HEK293T (cell line): Measurements from ENCODE around the gene LGR6.

Experiments used
- CTCF ChIA-PET: fragments of 350-600 bp; formaldehyde crosslinking; extraction: SDS; loops from one replicate; lab custom pipeline; 2021; ENCODE audit warnings: antibody characterized with exemption, inconsistent platforms; lab: Yijun Ruan, JAX
- POLR2A ChIA-PET: fragments of 350-600 bp; formaldehyde crosslinking; extraction: SDS; loops from one replicate; lab custom pipeline; 2020; ENCODE audit warnings: antibody characterized with exemption, inconsistent platforms; lab: Yijun Ruan, JAX
- DNase-seq: peaks from one replicate; pipeline ENCODE4 v3.0.0; 2012; ENCODE audit warnings: mixed read lengths; ENCODE audit errors: extremely low spot score
- ARNT ChIP-seq: fragments of 450-650 bp; IDR thresholded peaks from 2 replicates; pipeline ENCODE4 v1.6.1; 2017; ENCODE audit warnings: mild to moderate bottlenecking
- BHLHE40 ChIP-seq: fragments of 450-650 bp; IDR thresholded peaks from 2 replicates; pipeline ENCODE4 v1.6.1; 2016; ENCODE audit warnings: mild to moderate bottlenecking, moderate library complexity, borderline replicate concordance
- CTBP1 ChIP-seq: fragments of 450-650 bp; IDR thresholded peaks from 2 replicates; pipeline ENCODE4 v1.6.1; 2016; ENCODE audit warnings: borderline replicate concordance
- ELF4 ChIP-seq: fragments of 450-650 bp; IDR thresholded peaks from 2 replicates; pipeline ENCODE4 v1.6.1; 2017; ENCODE audit warnings: antibody characterized with exemption
- FOXA1 ChIP-seq: fragments of 450-650 bp; IDR thresholded peaks from 2 replicates; pipeline ENCODE4 v1.6.1; 2016; ENCODE audit warnings: mild to moderate bottlenecking
- FOXK2 ChIP-seq: fragments of 450-650 bp; IDR thresholded peaks from 2 replicates; pipeline ENCODE4 v1.6.1; 2016; ENCODE audit warnings: mild to moderate bottlenecking
- FOXM1 ChIP-seq: fragments of 450-650 bp; IDR thresholded peaks from 2 replicates; pipeline ENCODE4 v1.6.1; 2017; ENCODE audit warnings: mild to moderate bottlenecking, borderline replicate concordance
- HDGF ChIP-seq: fragments of 450-650 bp; IDR thresholded peaks from 2 replicates; pipeline ENCODE4 v1.6.1; 2017; ENCODE audit warnings: antibody characterized with exemption, borderline replicate concordance
- L3MBTL2 ChIP-seq: fragments of 450-650 bp; conservative IDR thresholded peaks from 2 replicates; pipeline ENCODE4 v1.6.1; 2016; ENCODE audit warnings: mild to moderate bottlenecking
- LEF1 ChIP-seq: fragments of 450-650 bp; IDR thresholded peaks from 2 replicates; pipeline ENCODE4 v1.6.1; 2017; ENCODE audit warnings: mild to moderate bottlenecking, borderline replicate concordance
- NFRKB ChIP-seq: fragments of 450-650 bp; IDR thresholded peaks from 2 replicates; pipeline ENCODE4 v1.6.1; 2016; ENCODE audit warnings: mild to moderate bottlenecking, moderate library complexity
- SP1 ChIP-seq: fragments of 450-650 bp; IDR thresholded peaks from 2 replicates; pipeline ENCODE4 v1.6.1; 2017
- SUZ12 ChIP-seq: fragments of 450-650 bp; IDR thresholded peaks from 2 replicates; pipeline ENCODE4 v1.6.1; 2016; ENCODE audit warnings: mild to moderate bottlenecking
- TARDBP ChIP-seq: fragments of 450-650 bp; IDR thresholded peaks from 2 replicates; pipeline ENCODE4 v1.6.1; 2016
- ZNF384 ChIP-seq: fragments of 450-650 bp; IDR thresholded peaks from 2 replicates; pipeline ENCODE4 v1.6.1; 2016
- TF ChIP-seq, protein P1 (sequence below): fragments of 450-650 bp; IDR thresholded peaks from 2 replicates; pipeline ENCODE4 v1.6.1; 2016

Gene LGR6

GRCh38 chr1:202241376-202242079 lies 47.9 kb downstream of the LGR6 start:
- TF ChIP-seq ZNF384 (no peak), BHLHE40 (no peak), L3MBTL2 (no peak), LEF1 (no peak), TARDBP (no peak), CTBP1 (no peak), FOXK2 (no peak), SUZ12 (no peak), FOXM1 (no peak), ELF4 (no peak), ARNT (no peak), HDGF (no peak), FOXA1 (no peak)
- CTCF ChIA-PET, result no interaction called here
- POLR2A ChIA-PET, result no interaction called here
- DNase-seq, result no peak

- ChIA-PET POLR2A (no interaction called here), CTCF (no interaction called here)
Observed at GRCh38 chr1:202242080-202242419, 48.5 kb downstream of the LGR6 start.

DNA sequence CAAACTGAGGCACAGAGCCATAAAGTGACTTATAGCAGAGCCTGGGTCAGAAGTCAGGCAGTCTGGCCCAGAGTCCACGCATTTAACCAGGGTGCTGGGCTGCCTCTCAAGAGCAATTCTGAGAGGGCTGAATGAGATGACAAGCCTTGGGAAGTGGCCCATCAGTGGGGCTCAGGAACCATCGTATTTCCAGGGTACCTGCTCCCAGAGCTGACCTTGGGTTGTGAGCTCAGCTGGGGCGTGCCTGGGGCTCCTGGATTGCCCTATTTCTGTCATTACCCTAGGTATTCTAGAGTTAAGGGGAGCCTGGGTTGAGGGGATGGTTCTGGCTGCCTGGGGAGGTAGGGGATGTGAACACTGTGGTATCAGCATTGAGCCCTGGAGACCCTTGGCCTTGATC lies 49.4 kb downstream of the LGR6 start:
- CTCF ChIA-PET, result interaction anchor here (0.6 kb wide), 1 partner anchor 1121 kb away, joined by 3 read pairs; no protein-coding TSS in a partner anchor
- POLR2A ChIA-PET, result no interaction called here
- no peak for DNase-seq
- TF ChIP-seq NFRKB (no peak), ZNF384 (no peak), FOXK2 (no peak), FOXA1 (no peak), ARNT (no peak)
- TF ChIP-seq, protein P1, sequence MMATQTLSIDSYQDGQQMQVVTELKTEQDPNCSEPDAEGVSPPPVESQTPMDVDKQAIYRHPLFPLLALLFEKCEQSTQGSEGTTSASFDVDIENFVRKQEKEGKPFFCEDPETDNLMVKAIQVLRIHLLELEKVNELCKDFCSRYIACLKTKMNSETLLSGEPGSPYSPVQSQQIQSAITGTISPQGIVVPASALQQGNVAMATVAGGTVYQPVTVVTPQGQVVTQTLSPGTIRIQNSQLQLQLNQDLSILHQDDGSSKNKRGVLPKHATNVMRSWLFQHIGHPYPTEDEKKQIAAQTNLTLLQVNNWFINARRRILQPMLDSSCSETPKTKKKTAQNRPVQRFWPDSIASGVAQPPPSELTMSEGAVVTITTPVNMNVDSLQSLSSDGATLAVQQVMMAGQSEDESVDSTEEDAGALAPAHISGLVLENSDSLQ, result no peak

More at GRCh38 chr1:202242080-202242419, 48.5 kb downstream of the LGR6 start:
- TF ChIP-seq LEF1, result no peak
- no peak for TF ChIP-seq ZNF384
- no peak for TF ChIP-seq L3MBTL2
- TF ChIP-seq, protein P1, result no peak
- TF ChIP-seq SP1, result no peak
- TF ChIP-seq ELF4, result no peak
- TF ChIP-seq ARNT, result no peak
- no peak for TF ChIP-seq TARDBP
- no peak for TF ChIP-seq NFRKB
- no peak for TF ChIP-seq HDGF
- no peak for TF ChIP-seq FOXK2
- TF ChIP-seq FOXM1, result no peak
- no peak for TF ChIP-seq CTBP1
- no peak for TF ChIP-seq FOXA1
- no peak for TF ChIP-seq SUZ12
- no peak for TF ChIP-seq BHLHE40
- no peak for DNase-seq

DNA sequence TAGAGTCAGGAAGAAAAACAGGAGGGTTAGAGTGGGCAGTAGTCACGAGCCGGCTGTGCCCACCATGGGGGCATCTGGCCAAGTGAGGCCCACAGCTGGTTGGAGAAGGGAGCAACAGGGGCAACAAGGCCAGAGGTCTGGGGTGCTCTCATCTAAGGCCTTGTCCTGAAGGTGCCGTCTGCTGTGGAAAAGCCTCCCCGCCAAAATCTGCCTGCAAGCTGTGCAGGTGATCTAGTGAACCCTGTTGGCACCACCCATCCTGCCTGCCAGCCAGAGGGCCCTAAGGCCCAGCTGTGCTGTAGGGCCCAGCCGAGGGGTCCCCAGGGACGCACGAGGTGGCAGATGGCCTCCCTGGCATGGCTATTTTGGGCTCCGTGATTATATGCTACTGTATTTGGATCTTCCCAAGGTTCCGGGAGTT lies 51.3 kb downstream of the LGR6 start:
- POLR2A ChIA-PET, result no interaction called here
- TF ChIP-seq SUZ12, result no peak
- no peak for DNase-seq
- CTCF ChIA-PET, result interaction anchor here (0.8 kb wide), 1 partner anchor 8 kb away, joined by 3 read pairs; no protein-coding TSS in a partner anchor

GRCh38 chr1:202245391-202245790 lies 51.8 kb downstream of the LGR6 start:
- ChIA-PET POLR2A (no interaction called here), CTCF (interaction anchor here (0.8 kb wide), 1 partner anchor 9 kb away, joined by 3 read pairs; no protein-coding TSS in a partner anchor)
- no peak for TF ChIP-seq CTBP1
- TF ChIP-seq FOXK2, result no peak
- TF ChIP-seq LEF1, result no peak
- TF ChIP-seq HDGF, result no peak
- TF ChIP-seq BHLHE40, result no peak
- TF ChIP-seq FOXM1, result no peak
- TF ChIP-seq ZNF384, result no peak
- TF ChIP-seq SP1, result no peak
- DNase-seq, result no peak

GRCh38 chr1:202247104-202247503 lies 53.5 kb downstream of the LGR6 start:
- no peak for DNase-seq
- ChIA-PET CTCF (no interaction called here), POLR2A (no interaction called here)
- TF ChIP-seq BHLHE40 (no peak), FOXK2 (no peak), HDGF (no peak), ZNF384 (no peak), TARDBP (no peak), ELF4 (no peak), FOXA1 (no peak), LEF1 (no peak)
